C4-2B (cell line): ENCODE data around the gene RASA3.

Source experiments
- ZFX ChIP-seq: fragments of 450-650 bp; IDR thresholded peaks from 2 replicates; pipeline ENCODE4 v1.6.1; 2017
- TF ChIP-seq, protein P1 (sequence below): fragments of 450-650 bp; conservative IDR thresholded peaks from 2 replicates; pipeline ENCODE4 v1.5.1; 2017; ENCODE audit warnings: mild to moderate bottlenecking

DNA sequence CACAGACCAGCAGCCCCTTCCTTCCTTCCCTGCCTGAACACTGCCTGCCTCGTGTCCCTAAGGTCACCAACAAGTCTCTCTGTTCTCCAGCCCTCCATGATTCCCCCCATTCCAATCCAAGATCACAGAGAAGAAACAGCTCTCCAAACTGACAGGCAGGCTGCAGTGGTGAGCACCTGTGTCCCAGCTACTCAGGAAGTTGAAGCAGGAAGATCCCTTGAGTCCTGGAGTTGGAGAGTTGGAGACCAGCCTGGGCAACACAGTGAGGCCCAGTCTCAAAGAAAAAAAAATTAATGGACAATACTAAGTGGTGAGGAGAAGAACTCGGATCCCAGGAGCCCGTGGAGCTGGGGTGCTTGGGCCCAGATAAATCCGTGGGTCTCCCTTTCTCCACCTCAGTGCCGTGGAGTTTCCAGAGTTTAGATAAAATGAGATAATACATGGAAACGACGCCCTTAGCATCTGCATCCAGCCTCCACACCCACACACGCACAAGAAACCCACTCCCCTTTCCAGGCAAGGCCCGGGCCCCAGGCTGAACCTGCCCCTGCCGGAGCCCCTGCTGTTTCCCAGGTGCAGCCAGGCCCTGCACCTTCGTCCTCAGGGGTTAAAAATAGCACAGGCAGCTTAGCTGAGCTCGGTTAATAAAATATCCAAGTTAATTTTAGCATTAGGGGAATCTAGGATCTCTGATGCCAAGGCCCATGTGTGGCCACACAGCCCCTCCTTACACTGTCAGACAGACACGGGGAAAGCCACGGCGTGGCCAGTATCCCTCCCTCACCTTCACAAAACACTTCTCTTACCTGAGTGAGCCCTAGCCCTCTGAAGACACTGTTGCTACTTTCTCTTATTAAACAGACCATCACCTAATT, 4.7 kb downstream of the RASA3 start:
- TF ChIP-seq, protein P1, sequence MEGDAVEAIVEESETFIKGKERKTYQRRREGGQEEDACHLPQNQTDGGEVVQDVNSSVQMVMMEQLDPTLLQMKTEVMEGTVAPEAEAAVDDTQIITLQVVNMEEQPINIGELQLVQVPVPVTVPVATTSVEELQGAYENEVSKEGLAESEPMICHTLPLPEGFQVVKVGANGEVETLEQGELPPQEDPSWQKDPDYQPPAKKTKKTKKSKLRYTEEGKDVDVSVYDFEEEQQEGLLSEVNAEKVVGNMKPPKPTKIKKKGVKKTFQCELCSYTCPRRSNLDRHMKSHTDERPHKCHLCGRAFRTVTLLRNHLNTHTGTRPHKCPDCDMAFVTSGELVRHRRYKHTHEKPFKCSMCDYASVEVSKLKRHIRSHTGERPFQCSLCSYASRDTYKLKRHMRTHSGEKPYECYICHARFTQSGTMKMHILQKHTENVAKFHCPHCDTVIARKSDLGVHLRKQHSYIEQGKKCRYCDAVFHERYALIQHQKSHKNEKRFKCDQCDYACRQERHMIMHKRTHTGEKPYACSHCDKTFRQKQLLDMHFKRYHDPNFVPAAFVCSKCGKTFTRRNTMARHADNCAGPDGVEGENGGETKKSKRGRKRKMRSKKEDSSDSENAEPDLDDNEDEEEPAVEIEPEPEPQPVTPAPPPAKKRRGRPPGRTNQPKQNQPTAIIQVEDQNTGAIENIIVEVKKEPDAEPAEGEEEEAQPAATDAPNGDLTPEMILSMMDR = no peak
- no peak for TF ChIP-seq ZFX
